ENCODE results near the gene CAMK2D. TPM values are rescaled to one million over a fixed set of nuclear protein-coding genes. Genes with fewer than 3 reads are reported as not detected.

CAMK2D gene
- total RNA-seq, 1 experiment from 2014 or later = 9.0 TPM

DNA sequence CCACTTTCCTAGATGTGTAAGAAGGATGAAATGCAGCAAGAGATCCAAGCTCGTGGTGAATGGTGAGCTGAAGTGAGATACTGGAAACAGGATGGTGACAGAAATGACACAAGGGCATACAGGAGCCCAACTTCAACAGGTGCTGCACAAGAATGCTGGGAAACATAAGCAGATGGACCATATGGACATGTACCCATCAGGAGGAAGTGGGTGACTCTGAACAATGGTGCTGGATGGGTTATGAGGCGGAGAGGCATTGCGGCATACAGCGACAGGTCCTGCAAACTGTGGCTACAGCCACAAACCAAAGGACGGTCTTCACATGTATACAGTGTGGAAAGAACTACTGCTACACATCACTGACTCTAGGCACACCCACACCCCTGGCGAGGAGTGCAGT, 265.7 kb downstream of the CAMK2D start:
- no peak overlapping the region for H3K27ac ChIP-seq (ENCODE audit: insufficient read length, low read depth, low read length)
- no peak for DNase-seq
- H4K8ac ChIP-seq (replicated peaks; ENCODE audit: insufficient read length, low read depth, low read length) = no peak overlapping the region
- no peaks in the 10 kb centered on the region for H4K20me1 ChIP-seq (ENCODE audit: control insufficient read depth, insufficient read depth, insufficient read length)
- no peaks in the 10 kb centered on the region for H3K79me2 ChIP-seq (ENCODE audit: insufficient read depth, low read length)
- TF ChIP-seq, protein P1, sequence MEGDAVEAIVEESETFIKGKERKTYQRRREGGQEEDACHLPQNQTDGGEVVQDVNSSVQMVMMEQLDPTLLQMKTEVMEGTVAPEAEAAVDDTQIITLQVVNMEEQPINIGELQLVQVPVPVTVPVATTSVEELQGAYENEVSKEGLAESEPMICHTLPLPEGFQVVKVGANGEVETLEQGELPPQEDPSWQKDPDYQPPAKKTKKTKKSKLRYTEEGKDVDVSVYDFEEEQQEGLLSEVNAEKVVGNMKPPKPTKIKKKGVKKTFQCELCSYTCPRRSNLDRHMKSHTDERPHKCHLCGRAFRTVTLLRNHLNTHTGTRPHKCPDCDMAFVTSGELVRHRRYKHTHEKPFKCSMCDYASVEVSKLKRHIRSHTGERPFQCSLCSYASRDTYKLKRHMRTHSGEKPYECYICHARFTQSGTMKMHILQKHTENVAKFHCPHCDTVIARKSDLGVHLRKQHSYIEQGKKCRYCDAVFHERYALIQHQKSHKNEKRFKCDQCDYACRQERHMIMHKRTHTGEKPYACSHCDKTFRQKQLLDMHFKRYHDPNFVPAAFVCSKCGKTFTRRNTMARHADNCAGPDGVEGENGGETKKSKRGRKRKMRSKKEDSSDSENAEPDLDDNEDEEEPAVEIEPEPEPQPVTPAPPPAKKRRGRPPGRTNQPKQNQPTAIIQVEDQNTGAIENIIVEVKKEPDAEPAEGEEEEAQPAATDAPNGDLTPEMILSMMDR (conservative IDR thresholded peaks at IDR 0.05) = no peak
- H3K56ac ChIP-seq (ENCODE audit: insufficient read length, low read depth, low read length) = no peak overlapping the region
- no peaks in the 10 kb centered on the region for H3K4me1 ChIP-seq (ENCODE audit: insufficient read depth, low read length)
- H2BK20ac ChIP-seq (ENCODE audit: low read depth, low read length, poor library complexity, severe bottlenecking) = no peak overlapping the region
- H2AFZ ChIP-seq (ENCODE audit: low read length) = no peak overlapping the region
- Mint-ChIP-seq H3K27ac (no peak overlapping the region; a peak in 1 of 7 replicates), H3K9me3 (peaks cover 15 to 20% of the 10 kb centered on the region in 2 experiments), H3K4me1 (no peaks in the 10 kb centered on the region), H3K4me3 (no peak overlapping the region), H3K27me3 (ENCODE audit: low read depth) (no peaks in the 10 kb centered on the region), H3K36me3 (ENCODE audit: insufficient read depth in 1 of 3, low read depth in 3 of 3) (peaks cover 12 to 18% (median 16%) of the 10 kb centered on the region in 3 experiments)
- H4K91ac ChIP-seq (ENCODE audit: insufficient read length, low read depth, low read length) = no peak overlapping the region
- H3K14ac ChIP-seq (ENCODE audit: insufficient read depth, low read length) = no peak overlapping the region
- no peaks in the 10 kb centered on the region for H3K27me3 ChIP-seq (ENCODE audit: insufficient read depth, low read length)
- H2AK5ac ChIP-seq (ENCODE audit: insufficient read length, low read length) = no peak overlapping the region
- H3K23me2 ChIP-seq (ENCODE audit: insufficient read length, low read depth, low read length, poor library complexity, severe bottlenecking) = no peaks in the 10 kb centered on the region
- H2BK15ac ChIP-seq (ENCODE audit: low read depth, low read length) = no peak overlapping the region
- H3K9me3 ChIP-seq (ENCODE audit: control insufficient read depth, low read depth, low read length) = peaks cover 4% of the 10 kb centered on the region
- H2BK5ac ChIP-seq (ENCODE audit: insufficient read length, low read length) = no peak overlapping the region
- H4K5ac ChIP-seq (ENCODE audit: insufficient read length, low read depth, low read length) = no peak overlapping the region
- H2BK120ac ChIP-seq (ENCODE audit: low read depth, low read length, poor library complexity, severe bottlenecking) = no peak overlapping the region
- no CpG with 5 or more reads among the region's 6 CpGs for WGBS (ENCODE audit: extremely low coverage, insufficient read length, low lambda C conversion rate)
- no peak overlapping the region for H3K9ac ChIP-seq (ENCODE audit: extremely low read depth, insufficient read length, low read length)
- H3K4me2 ChIP-seq (ENCODE audit: insufficient read depth, insufficient read length, low read length) = no peak overlapping the region
- H3K4ac ChIP-seq (ENCODE audit: low read depth, low read length) = no peak overlapping the region
- no peak overlapping the region for H2BK12ac ChIP-seq (ENCODE audit: insufficient read length, low read depth, low read length)
- H3K18ac ChIP-seq (ENCODE audit: insufficient read length, low read depth, low read length) = no peak overlapping the region
- no peak overlapping the region for H3K23ac ChIP-seq (ENCODE audit: insufficient read length, low read depth, low read length)
- no peaks in the 10 kb centered on the region for H3K79me1 ChIP-seq (ENCODE audit: insufficient read depth, low read depth, low read length, poor library complexity, severe bottlenecking)
- no peak overlapping the region for H3T11ph ChIP-seq (ENCODE audit: low read length)
